Pancreas (tissue), 10 donors: ENCODE results near the gene PRICKLE2. TPM values are rescaled to one million over a fixed set of nuclear protein-coding genes. Genes with fewer than 3 reads are reported as not detected.
A peak's percentile ranks its signal among the peaks of the same experiment; 100 is the strongest.

Experiments
- ATAC-seq, 4 donors: fragments of 200-7000 bp; cut with Tn5 transposase; one replicate each; pipeline versions ENCODE4 v1.8.0 to v1.9.1; 2020; ENCODE audit warnings: mild to moderate bottlenecking in 4 of 4, moderate library complexity in 4 of 4
- DNase-seq, 6 donors: peaks; one replicate each; pipeline ENCODE4 v3.0.0-alpha.2; 2020
- FAIRE-seq: peaks from 2 replicates; lab custom pipeline; 2012; peaks lifted over from hg19 to GRCh38; lab: Jason Lieb, UNC
- H3K27ac ChIP-seq, 4 donors: fragments of 200-600 bp; sonication (generic); 1 replicate in 3 of 4; 2 replicates in 1 of 4; pipeline versions ENCODE4 v1.5.0 to v1.8.0; 2020
- H3K27me3 ChIP-seq, 4 donors: fragments of 200-600 bp; one replicate each; pipeline ENCODE4 v1.8.0; 2021
- H3K36me3 ChIP-seq, 3 donors: fragments of 200-600 bp; sonication (generic) in 1 of 3; one replicate each; pipeline versions ENCODE4 v1.5.0 to v1.8.0; 2020 to 2021
- H3K4me1 ChIP-seq, 3 donors: fragments of 200-600 bp; one replicate each; pipeline ENCODE4 v1.8.0; 2021
- H3K4me3 ChIP-seq, 4 donors: fragments of 200-600 bp; sonication (generic) in 2 of 4; one replicate each; pipeline versions ENCODE4 v1.5.0 to v1.8.0; 2020 to 2021
- H3K9me3 ChIP-seq, 4 donors: fragments of 200-600 bp; one replicate each; pipeline ENCODE4 v1.8.0; 2021
- WGBS, 2 donors: extraction: QIAGEN DNeasy Blood & Tissue Kit; methylation state at CpG; one replicate each; pipeline ENCODE4 v1.1.7; 2013; 5-methylcytosine and 5-hydroxymethylcytosine counted together
- intact Hi-C, 3 donors: fragments of 100-400 bp; cut with DNase I; formaldehyde crosslinking; loops; one replicate each; pipeline versions ENCODE4 v1.11.1 to v1.14.2; 2022
- polyA plus RNA-seq, 2 donors: library from polyadenylated mRNA; stranded (reverse); fragments of 200-250 nt; gene quantifications; one replicate each; pipeline ENCODE4 v1.2.3, GENCODE V29; 2013
- total RNA-seq, 6 donors: library from RNA; stranded (reverse); fragmentation: NEBNext Ultra II Directional in 4 of 6; extraction: Animal tissue kit (Norgen Biotek cat#: 25700) in 4 of 6; gene quantifications; one replicate each; pipeline versions ENCODE4 v1.2.1 to v1.2.4, GENCODE V29; 2021 to 2023
- TF ChIP-seq, protein P1 (sequence below), 4 donors: fragments of 200-600 bp; sonication (generic) in 3 of 4; IDR thresholded peaks; one replicate each; pipeline versions ENCODE4 v1.5.0 to v1.8.0; 2021; ENCODE audit warnings: antibody characterized with exemption in 4 of 4
- donor health status: healthy with polysubstance abuse.
- donor health status: DM: no; HTN: no; CAD: no; lungs with moderate emphysema.
- donor health status: DM: no; HTN: no; CAD: no.
- donor health status: control.
- donor health status: control.
- donor health status: Bipolar disorder and iron deficiency.
- donor health status: DM: yes; HTN: yes; CAD: no.
- donor health status: DM: no; HTN: no; CAD: no.
- donor health status: DM: no; HTN: no; CAD: no.
- donor health status: DM: yes; HTN: yes; CAD: no.

The PRICKLE2 gene
- total and polyA plus RNA-seq, 8 donors, result 1.5 to 13.9 (median 7.2) TPM

- Histone ChIP-seq H3K36me3 (peaks cover 0 to 7% (median 5%) of the 10 kb centered on the region in 3 donors), H3K9me3 (no peaks in the 10 kb centered on the region), H3K27me3 (no peaks in the 10 kb centered on the region), H3K4me3 (no peak overlapping the region), H3K4me1 (peaks cover 9 to 11% (median 11%) of the 10 kb centered on the region in 3 donors), H3K27ac (peak overlapping the region in 1 of 4 donors; percentile 34)
- ATAC-seq, result peak; percentile 95 to 98 (median 97)
- intact Hi-C loops, result no loop called here
- 26% methylated on average over 13 of the region's 13 CpGs for WGBS, 2 donors
- TF ChIP-seq, protein P1, sequence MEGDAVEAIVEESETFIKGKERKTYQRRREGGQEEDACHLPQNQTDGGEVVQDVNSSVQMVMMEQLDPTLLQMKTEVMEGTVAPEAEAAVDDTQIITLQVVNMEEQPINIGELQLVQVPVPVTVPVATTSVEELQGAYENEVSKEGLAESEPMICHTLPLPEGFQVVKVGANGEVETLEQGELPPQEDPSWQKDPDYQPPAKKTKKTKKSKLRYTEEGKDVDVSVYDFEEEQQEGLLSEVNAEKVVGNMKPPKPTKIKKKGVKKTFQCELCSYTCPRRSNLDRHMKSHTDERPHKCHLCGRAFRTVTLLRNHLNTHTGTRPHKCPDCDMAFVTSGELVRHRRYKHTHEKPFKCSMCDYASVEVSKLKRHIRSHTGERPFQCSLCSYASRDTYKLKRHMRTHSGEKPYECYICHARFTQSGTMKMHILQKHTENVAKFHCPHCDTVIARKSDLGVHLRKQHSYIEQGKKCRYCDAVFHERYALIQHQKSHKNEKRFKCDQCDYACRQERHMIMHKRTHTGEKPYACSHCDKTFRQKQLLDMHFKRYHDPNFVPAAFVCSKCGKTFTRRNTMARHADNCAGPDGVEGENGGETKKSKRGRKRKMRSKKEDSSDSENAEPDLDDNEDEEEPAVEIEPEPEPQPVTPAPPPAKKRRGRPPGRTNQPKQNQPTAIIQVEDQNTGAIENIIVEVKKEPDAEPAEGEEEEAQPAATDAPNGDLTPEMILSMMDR (IDR thresholded peaks at IDR 0.05), result no peak
- peak; percentile 61 to 82 (median 72) for DNase-seq
- peak; percentile 93 for FAIRE-seq
Measured at GRCh38 chr3:64150623-64151207, 74.6 kb downstream of the PRICKLE2 start.

DNA sequence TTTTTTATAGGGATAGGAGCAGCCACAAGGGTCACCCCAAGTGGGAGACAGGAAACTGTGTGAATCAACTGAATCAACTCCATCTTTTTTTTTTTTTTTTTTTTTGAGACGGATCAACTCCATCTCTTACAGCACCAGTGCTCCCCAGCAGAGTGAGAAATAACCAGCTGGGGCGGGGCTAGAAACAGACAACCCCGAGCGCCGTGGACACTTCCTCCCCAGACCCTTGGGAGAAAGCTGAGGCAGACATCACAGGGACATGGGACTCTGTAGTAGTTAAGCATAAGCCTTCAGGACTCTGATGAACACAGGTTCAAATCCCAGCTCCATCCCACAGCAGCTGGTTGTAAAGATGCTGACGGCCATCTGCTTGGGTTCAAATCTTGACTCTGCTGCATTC, 75.4 kb downstream of the PRICKLE2 start:
- H3K4me1 ChIP-seq, result peaks cover 9 to 11% (median 11%) of the 10 kb centered on the region in 3 donors
- TF ChIP-seq, protein P1 (IDR thresholded peaks at IDR 0.05), result no peak
- DNase-seq (no peak), ATAC-seq (no peak), FAIRE-seq (no peak)
- no peaks in the 10 kb centered on the region for H3K9me3 ChIP-seq
- no peak overlapping the region for H3K27ac ChIP-seq
- WGBS, 2 donors, result 89 to 95% methylated on average over 6 of the region's 6 CpGs
- no peak overlapping the region for H3K4me3 ChIP-seq
- no peaks in the 10 kb centered on the region for H3K27me3 ChIP-seq
- peaks cover 0 to 7% (median 5%) of the 10 kb centered on the region in 3 donors for H3K36me3 ChIP-seq
- intact Hi-C loops, result no loop called here

GRCh38 chr3:64148955-64149653, 76.2 kb downstream of the PRICKLE2 start:
- ATAC-seq, result no peak
- Histone ChIP-seq H3K27ac (no peak overlapping the region), H3K4me3 (no peak overlapping the region), H3K4me1 (peaks cover 9 to 11% (median 11%) of the 10 kb centered on the region in 3 donors), H3K36me3 (peaks cover 0 to 7% (median 5%) of the 10 kb centered on the region in 3 donors), H3K27me3 (no peaks in the 10 kb centered on the region), H3K9me3 (no peaks in the 10 kb centered on the region)
- TF ChIP-seq, protein P1 (IDR thresholded peaks at IDR 0.05), result no peak
- FAIRE-seq, result no peak
- WGBS, 2 donors, result 91 to 94% methylated on average over 10 of the region's 10 CpGs
- no peak for DNase-seq
- intact Hi-C loops, result no loop called here

DNA sequence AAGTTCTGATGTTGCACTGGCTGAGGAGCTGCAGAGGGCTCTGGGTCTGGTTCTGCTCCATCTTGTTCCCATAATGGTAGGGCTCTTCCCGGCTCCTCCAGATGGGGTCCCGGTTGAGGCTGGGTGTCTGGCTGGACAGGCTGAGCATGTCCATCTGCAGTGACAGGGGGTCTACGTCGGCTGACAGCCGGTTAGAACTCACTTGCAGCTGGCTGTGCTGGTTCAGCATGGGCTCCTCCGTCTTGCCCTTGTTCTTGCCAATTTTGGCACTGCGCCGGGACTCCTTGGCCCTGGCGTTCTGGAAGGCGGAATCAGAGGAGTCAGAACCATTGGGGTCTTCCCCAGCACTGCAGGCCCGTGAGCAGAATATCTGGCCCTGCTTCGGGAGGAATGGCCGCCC, 78.1 kb downstream of the PRICKLE2 start:
- Histone ChIP-seq H3K9me3 (no peaks in the 10 kb centered on the region), H3K4me1 (peaks cover 9 to 11% (median 11%) of the 10 kb centered on the region in 3 donors), H3K4me3 (no peak overlapping the region), H3K36me3 (peaks cover 0 to 7% (median 5%) of the 10 kb centered on the region in 3 donors), H3K27me3 (no peaks in the 10 kb centered on the region), H3K27ac (no peak overlapping the region)
- intact Hi-C loops, result no loop called here
- TF ChIP-seq, protein P1 (IDR thresholded peaks at IDR 0.05), result no peak
- 95 to 97% methylated on average over 13 of the region's 13 CpGs for WGBS, 2 donors
- DNase-seq, result peak in 1 of 6 donors; percentile 54
- FAIRE-seq, result no peak
- no peak for ATAC-seq
